Uterus (tissue), 4 donors: Measurements from ENCODE around the gene RABGAP1L. TPM values are rescaled to one million over a fixed set of nuclear protein-coding genes. Genes with fewer than 3 reads are reported as not detected.
A peak's percentile ranks its signal among the peaks of the same experiment; 100 is the strongest.

Source experiments
- DNase-seq, 2 donors: peaks; one replicate each; pipeline ENCODE4 v3.0.0-alpha.2; 2019 to 2020
- H3K27ac ChIP-seq, 2 donors: fragments of 200-600 bp; sonication (generic); 1 replicate in 1 of 2; 2 replicates in 1 of 2; pipeline ENCODE4 v1.5.1; 2016 to 2018
- H3K27me3 ChIP-seq, 2 donors: fragments of 200-600 bp; sonication (generic); one replicate each; pipeline ENCODE4 v1.5.1; 2018 to 2019; ENCODE audit warnings: control low read depth in 1 of 2
- H3K36me3 ChIP-seq, 2 donors: fragments of 200-600 bp; sonication (generic); one replicate each; pipeline ENCODE4 v1.5.1; 2019; ENCODE audit warnings: control low read depth in 1 of 2
- H3K4me1 ChIP-seq, 2 donors: fragments of 200-600 bp; sonication (generic); one replicate each; pipeline ENCODE4 v1.5.1; 2018 to 2019; ENCODE audit warnings: control low read depth in 1 of 2
- H3K4me3 ChIP-seq, 2 donors: fragments of 200-600 bp; sonication (generic); 1 replicate in 1 of 2; 2 replicates in 1 of 2; pipeline ENCODE4 v1.5.1; 2018 to 2019; ENCODE audit warnings: mild to moderate bottlenecking in 1 of 2
- H3K9me3 ChIP-seq, 2 donors: fragments of 200-600 bp; sonication (generic); one replicate each; pipeline ENCODE4 v1.5.1; 2019; ENCODE audit warnings: control low read depth in 1 of 2
- CTCF ChIP-seq, 4 experiments: fragments of 200-600 bp in 2 of 4; fragments of 450-650 bp in 2 of 4; sonication (generic) in 2 of 4; IDR thresholded peaks; one replicate each; pipeline ENCODE4 v1.5.1; 2016 to 2019; ENCODE audit warnings: antibody characterized with exemption in 4 of 4, mild to moderate bottlenecking in 2 of 4, moderate library complexity in 1 of 4
- POLR2A ChIP-seq, 2 donors: fragments of 450-650 bp; IDR thresholded peaks; one replicate each; pipeline ENCODE4 v1.6.1; 2016; ENCODE audit warnings: antibody characterized with exemption in 2 of 2, mild to moderate bottlenecking in 1 of 2, moderate library complexity in 1 of 2
- intact Hi-C: fragments of 100-400 bp; cut with DNase I; formaldehyde crosslinking; loops from one replicate; pipeline ENCODE4 v1.15.1; 2023; ENCODE audit warnings: low total_unique reads
- total RNA-seq, 4 donors: library from RNA; depleted of rRNA in 3 of 4; stranded (reverse); fragments of >200 nt in 3 of 4; gene quantifications; one replicate each; pipeline versions ENCODE4 v1.1.0 to v1.2.4, GENCODE V29; 2014 to 2023
- donor health status: DM: yes; HTN: yes; CAD: no.

RABGAP1L gene
- total RNA-seq, 4 donors from 2014 or later: 19.1 to 93.7 (median 35.1) TPM

- intact Hi-C loops: no loop called here
Observed at GRCh38 chr1:174969977-174970376, 810.7 kb downstream of the RABGAP1L start.

GRCh38 chr1:174971466-174971865 is 812.1 kb downstream of the RABGAP1L start:
- H3K36me3 ChIP-seq: no peaks in the 10 kb centered on the region
- intact Hi-C loops: no loop called here

More at GRCh38 chr1:174969977-174970376, 810.7 kb downstream of the RABGAP1L start:
- TF ChIP-seq POLR2A (IDR thresholded peaks at IDR 0.05) (no peak), CTCF (IDR thresholded peaks at IDR 0.05) (no peak)
- Histone ChIP-seq H3K27ac (no peak overlapping the region), H3K36me3 (no peaks in the 10 kb centered on the region), H3K27me3 (no peaks in the 10 kb centered on the region), H3K4me1 (peaks cover 0 to 15% of the 10 kb centered on the region in 2 donors), H3K9me3 (no peaks in the 10 kb centered on the region), H3K4me3 (no peak overlapping the region)
- no peak for DNase-seq

GRCh38 chr1:174971902-174972301 is 812.6 kb downstream of the RABGAP1L start:
- H3K27ac ChIP-seq: no peak overlapping the region
- intact Hi-C loops: no loop called here
- no peaks in the 10 kb centered on the region for H3K36me3 ChIP-seq
- no peaks in the 10 kb centered on the region for H3K9me3 ChIP-seq
- H3K4me3 ChIP-seq: no peak overlapping the region
- TF ChIP-seq POLR2A (IDR thresholded peaks at IDR 0.05): no peak
- no peaks in the 10 kb centered on the region for H3K27me3 ChIP-seq
- peaks cover 0 to 11% of the 10 kb centered on the region in 2 donors for H3K4me1 ChIP-seq
- no peak for DNase-seq

More at GRCh38 chr1:174971466-174971865, 812.1 kb downstream of the RABGAP1L start:
- no peak for TF ChIP-seq POLR2A (IDR thresholded peaks at IDR 0.05)
- no peak for TF ChIP-seq CTCF (IDR thresholded peaks at IDR 0.05)
- Histone ChIP-seq H3K4me1 (peaks cover 0 to 13% of the 10 kb centered on the region in 2 donors), H3K4me3 (no peak overlapping the region), H3K27me3 (no peaks in the 10 kb centered on the region), H3K27ac (no peak overlapping the region), H3K9me3 (no peaks in the 10 kb centered on the region)
- DNase-seq: no peak

GRCh38 chr1:174974711-174975119 is 815.4 kb downstream of the RABGAP1L start:
- peak; percentile 23 to 56 for DNase-seq
- intact Hi-C loops: no loop called here

GRCh38 chr1:174975764-174976163 is 816.4 kb downstream of the RABGAP1L start:
- Histone ChIP-seq H3K36me3 (no peaks in the 10 kb centered on the region), H3K27ac (no peak overlapping the region), H3K27me3 (no peaks in the 10 kb centered on the region), H3K9me3 (no peaks in the 10 kb centered on the region), H3K4me3 (no peak overlapping the region), H3K4me1 (no peaks in the 10 kb centered on the region)
- TF ChIP-seq CTCF (IDR thresholded peaks at IDR 0.05) (no peak), POLR2A (IDR thresholded peaks at IDR 0.05) (no peak)
- intact Hi-C loops: no loop called here
- no peak for DNase-seq

More at GRCh38 chr1:174974711-174975119, 815.4 kb downstream of the RABGAP1L start:
- no peaks in the 10 kb centered on the region for H3K9me3 ChIP-seq
- TF ChIP-seq CTCF (IDR thresholded peaks at IDR 0.05): no peak
- no peak for TF ChIP-seq POLR2A (IDR thresholded peaks at IDR 0.05)
- no peaks in the 10 kb centered on the region for H3K27me3 ChIP-seq
- H3K27ac ChIP-seq: no peak overlapping the region
- H3K4me1 ChIP-seq: no peaks in the 10 kb centered on the region
- no peak overlapping the region for H3K4me3 ChIP-seq
- no peaks in the 10 kb centered on the region for H3K36me3 ChIP-seq
